Left hindlimb (tissue), 1 donor: ENCODE measurements around the gene EFCAB9.

Source experiments
- DNase-seq: peaks from one replicate; pipeline ENCODE4 v3.0.0-alpha.2; 2018

EFCAB9 gene

GRCh38 chr5:172166030-172166826 is 27.7 kb upstream of the EFCAB9 start:
- peak; percentile 18 for DNase-seq

GRCh38 chr5:172167895-172168294 is 26.1 kb upstream of the EFCAB9 start:
- peak; percentile 27 for DNase-seq

GRCh38 chr5:172168311-172168710 is 25.7 kb upstream of the EFCAB9 start:
- DNase-seq: peak; percentile 23

- DNase-seq: no peak
Observed at GRCh38 chr5:172169216-172169615, 24.8 kb upstream of the EFCAB9 start.

GRCh38 chr5:172170251-172170701 is 23.7 kb upstream of the EFCAB9 start:
- no peak for DNase-seq

GRCh38 chr5:172171118-172171517 is 22.9 kb upstream of the EFCAB9 start:
- no peak for DNase-seq

GRCh38 chr5:172172912-172173563 is 20.9 kb upstream of the EFCAB9 start:
- DNase-seq: no peak

GRCh38 chr5:172173564-172174153 is 20.3 kb upstream of the EFCAB9 start:
- DNase-seq: no peak

- DNase-seq: peak; percentile 67
Observed at GRCh38 chr5:172175263-172175719, 18.7 kb upstream of the EFCAB9 start.

GRCh38 chr5:172177176-172177575 is 16.8 kb upstream of the EFCAB9 start:
- no peak for DNase-seq

- no peak for DNase-seq
Observed at GRCh38 chr5:172178301-172178987, 15.5 kb upstream of the EFCAB9 start.

- DNase-seq: peak; percentile 50
Observed at GRCh38 chr5:172178991-172179989, 14.7 kb upstream of the EFCAB9 start.

- DNase-seq: no peak
Observed at GRCh38 chr5:172180936-172181335, 13.0 kb upstream of the EFCAB9 start.

GRCh38 chr5:172182291-172182690 is 11.7 kb upstream of the EFCAB9 start:
- no peak for DNase-seq

GRCh38 chr5:172183881-172184280 is 10.1 kb upstream of the EFCAB9 start:
- no peak for DNase-seq

- DNase-seq: no peak
Observed at GRCh38 chr5:172185096-172185461, 8.9 kb upstream of the EFCAB9 start.

- DNase-seq: no peak
Observed at GRCh38 chr5:172186114-172186695, 7.8 kb upstream of the EFCAB9 start.

- DNase-seq: peak; percentile 71
Observed at GRCh38 chr5:172187118-172188032, 6.6 kb upstream of the EFCAB9 start.

GRCh38 chr5:172188033-172188892 is 5.7 kb upstream of the EFCAB9 start, which contains the start of gene STK10:
Gene STK10, minus strand, starts transcription at chr5:172188224. Its CDS starts 182 bp downstream, at chr5:172188042.
- DNase-seq: peak; percentile 97
